HG03432 (cell line): ENCODE data around the gene TOMM7.
"Not testable (repeated sequence)": the region's sequence is repeated elsewhere in the genome, so short reads cannot be mapped to it uniquely, and the experiment has no call there.

ENCODE experiments used
- ATAC-seq: cut with Tn5 transposase; IDR thresholded peaks from one replicate; pipeline ENCODE4 v1.9.1; 2021; ENCODE audit warnings: mild to moderate bottlenecking, moderate library complexity; ENCODE audit not compliant: unreplicated experiment

The TOMM7 gene

GRCh38 chr7:22826593-22826992 lies 3.9 kb upstream of the TOMM7 start:
- ATAC-seq, result no peak

- no peak for ATAC-seq
Observed at GRCh38 chr7:22824760-22825159, 2.1 kb upstream of the TOMM7 start.

- ATAC-seq, result peak; percentile 4
Observed at GRCh38 chr7:22823142-22823497, 471 bp upstream of the TOMM7 start.

GRCh38 chr7:22821702-22822485 lies 755 bp downstream of the TOMM7 start:
- ATAC-seq, result no peak

GRCh38 chr7:22819476-22819875 lies 3.2 kb downstream of the TOMM7 start:
- no peak for ATAC-seq

GRCh38 chr7:22814261-22815208 lies 8.1 kb downstream of the TOMM7 start:
- peak; percentile 49 for ATAC-seq

GRCh38 chr7:22812353-22812752 lies 10.3 kb downstream of the TOMM7 start:
- no peak for ATAC-seq

- ATAC-seq, result no peak
Observed at GRCh38 chr7:22811746-22812280, 10.8 kb downstream of the TOMM7 start.

- ATAC-seq, result no peak
Observed at GRCh38 chr7:22810843-22811242, 11.8 kb downstream of the TOMM7 start.

GRCh38 chr7:22809902-22810642 lies 12.6 kb downstream of the TOMM7 start:
- ATAC-seq, result no peak

- no peak for ATAC-seq
Observed at GRCh38 chr7:22808140-22808539, 14.5 kb downstream of the TOMM7 start.

GRCh38 chr7:22806752-22807151 lies 15.9 kb downstream of the TOMM7 start:
- ATAC-seq, result no peak

GRCh38 chr7:22805227-22805626 lies 17.4 kb downstream of the TOMM7 start:
- no peak for ATAC-seq

- ATAC-seq, result not testable (repeated sequence)
Observed at GRCh38 chr7:22802831-22803230, 19.8 kb downstream of the TOMM7 start.

GRCh38 chr7:22802426-22802825 lies 20.2 kb downstream of the TOMM7 start:
- no peak for ATAC-seq

- ATAC-seq, result no peak
Observed at GRCh38 chr7:22801912-22802311, 20.7 kb downstream of the TOMM7 start.

- ATAC-seq, result no peak
Observed at GRCh38 chr7:22799633-22800032, 23.0 kb downstream of the TOMM7 start.

- ATAC-seq, result no peak
Observed at GRCh38 chr7:22793593-22794462, 28.8 kb downstream of the TOMM7 start.

GRCh38 chr7:22791204-22792158 lies 31.2 kb downstream of the TOMM7 start:
- no peak for ATAC-seq
